ENCODE data around the gene OR10D3. TPM values are rescaled to one million over a fixed set of nuclear protein-coding genes. Genes with fewer than 3 reads are reported as not detected.
"Not testable (repeated sequence)": the region's sequence is repeated elsewhere in the genome, so short reads cannot be mapped to it uniquely, and the experiment has no call there.

Gene OR10D3
- total RNA-seq, 1 donor from 2014 or later = not detected

- DNase-seq (ENCODE audit: low read depth, low spot score) = no peak
- H3K27ac Mint-ChIP-seq (ENCODE audit: unreplicated experiment) = no peak overlapping the region
- H3K27me3 Mint-ChIP-seq (ENCODE audit: low read depth) = peaks cover 6% of the 10 kb centered on the region
- no peaks in the 10 kb centered on the region for H3K9me3 Mint-ChIP-seq
- TF ChIP-seq, protein P1, sequence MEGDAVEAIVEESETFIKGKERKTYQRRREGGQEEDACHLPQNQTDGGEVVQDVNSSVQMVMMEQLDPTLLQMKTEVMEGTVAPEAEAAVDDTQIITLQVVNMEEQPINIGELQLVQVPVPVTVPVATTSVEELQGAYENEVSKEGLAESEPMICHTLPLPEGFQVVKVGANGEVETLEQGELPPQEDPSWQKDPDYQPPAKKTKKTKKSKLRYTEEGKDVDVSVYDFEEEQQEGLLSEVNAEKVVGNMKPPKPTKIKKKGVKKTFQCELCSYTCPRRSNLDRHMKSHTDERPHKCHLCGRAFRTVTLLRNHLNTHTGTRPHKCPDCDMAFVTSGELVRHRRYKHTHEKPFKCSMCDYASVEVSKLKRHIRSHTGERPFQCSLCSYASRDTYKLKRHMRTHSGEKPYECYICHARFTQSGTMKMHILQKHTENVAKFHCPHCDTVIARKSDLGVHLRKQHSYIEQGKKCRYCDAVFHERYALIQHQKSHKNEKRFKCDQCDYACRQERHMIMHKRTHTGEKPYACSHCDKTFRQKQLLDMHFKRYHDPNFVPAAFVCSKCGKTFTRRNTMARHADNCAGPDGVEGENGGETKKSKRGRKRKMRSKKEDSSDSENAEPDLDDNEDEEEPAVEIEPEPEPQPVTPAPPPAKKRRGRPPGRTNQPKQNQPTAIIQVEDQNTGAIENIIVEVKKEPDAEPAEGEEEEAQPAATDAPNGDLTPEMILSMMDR (conservative IDR thresholded peaks at IDR 0.05) = no peak
- H3K36me3 Mint-ChIP-seq (ENCODE audit: low read depth) = no peaks in the 10 kb centered on the region
- no peaks in the 10 kb centered on the region for H3K4me1 Mint-ChIP-seq
- no peak overlapping the region for H3K4me3 Mint-ChIP-seq
These were observed 29.3 kb upstream of the OR10D3 start for GRCh38 chr11:124153821-124154220.

DNA sequence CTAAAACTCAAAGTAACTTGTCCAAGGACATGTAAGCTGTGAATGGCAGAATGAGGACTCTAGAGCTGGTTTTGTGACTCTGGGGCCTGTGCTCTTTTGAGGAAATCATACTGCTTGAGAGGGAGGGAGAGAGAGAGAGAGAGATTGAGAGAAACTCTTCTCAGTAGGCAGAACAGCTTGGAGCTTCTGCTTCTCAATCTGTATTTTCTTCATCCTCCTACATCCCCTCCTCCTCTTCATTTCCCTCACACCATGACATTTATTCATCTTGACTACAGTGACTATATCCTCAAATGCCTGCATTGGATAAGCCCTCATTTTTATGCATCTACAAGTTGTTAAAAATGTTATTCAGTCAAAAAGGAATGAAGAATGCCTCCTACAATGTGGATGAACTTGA lies 23.7 kb upstream of the OR10D3 start:
- Mint-ChIP-seq H3K36me3 (ENCODE audit: low read depth) (no peaks in the 10 kb centered on the region), H3K27ac (ENCODE audit: unreplicated experiment) (no peak overlapping the region), H3K4me3 (no peak overlapping the region), H3K27me3 (ENCODE audit: low read depth) (peaks cover 5% of the 10 kb centered on the region), H3K4me1 (no peaks in the 10 kb centered on the region), H3K9me3 (no peaks in the 10 kb centered on the region)
- DNase-seq (ENCODE audit: low read depth, low spot score) = no peak
- TF ChIP-seq, protein P1 (conservative IDR thresholded peaks at IDR 0.05) = no peak

GRCh38 chr11:124160986-124161385 lies 22.2 kb upstream of the OR10D3 start:
- Mint-ChIP-seq H3K4me1 (no peaks in the 10 kb centered on the region), H3K27me3 (ENCODE audit: low read depth) (no peaks in the 10 kb centered on the region), H3K9me3 (no peaks in the 10 kb centered on the region), H3K36me3 (ENCODE audit: low read depth) (no peaks in the 10 kb centered on the region), H3K27ac (ENCODE audit: unreplicated experiment) (no peak overlapping the region), H3K4me3 (no peak overlapping the region)
- TF ChIP-seq, protein P1 (conservative IDR thresholded peaks at IDR 0.05) = no peak
- DNase-seq (ENCODE audit: low read depth, low spot score) = no peak

DNA sequence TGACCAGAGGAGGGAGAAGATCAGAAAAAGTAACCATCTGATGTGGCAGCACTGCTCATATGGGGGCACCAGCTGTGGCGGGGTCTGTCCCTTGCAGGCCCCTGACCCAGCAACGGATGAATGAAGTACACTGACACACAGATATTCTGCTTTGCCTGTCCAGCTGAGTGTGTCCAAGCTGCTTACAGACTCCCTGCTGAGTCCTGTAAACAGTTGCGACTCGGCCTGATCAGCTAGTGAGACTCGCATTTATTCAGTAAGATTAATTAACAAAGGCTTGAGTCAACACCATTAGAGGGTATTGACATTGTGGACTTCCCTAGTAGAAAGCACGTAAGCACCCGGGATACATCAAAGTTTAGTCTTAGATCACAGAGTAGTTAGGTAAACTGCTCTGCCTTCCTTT lies 15.3 kb upstream of the OR10D3 start:
- DNase-seq (ENCODE audit: low read depth, low spot score) = no peak
- no peaks in the 10 kb centered on the region for H3K27me3 Mint-ChIP-seq (ENCODE audit: low read depth)
- H3K36me3 Mint-ChIP-seq (ENCODE audit: low read depth) = no peaks in the 10 kb centered on the region

GRCh38 chr11:124168796-124169195 lies 14.3 kb upstream of the OR10D3 start:
- Mint-ChIP-seq H3K27ac (ENCODE audit: unreplicated experiment) (no peak overlapping the region), H3K4me1 (peaks cover 27% of the 10 kb centered on the region), H3K27me3 (ENCODE audit: low read depth) (no peaks in the 10 kb centered on the region), H3K9me3 (peaks cover 3% of the 10 kb centered on the region), H3K36me3 (ENCODE audit: low read depth) (no peaks in the 10 kb centered on the region), H3K4me3 (no peak overlapping the region)
- TF ChIP-seq, protein P1 (conservative IDR thresholded peaks at IDR 0.05) = no peak
- no peak for DNase-seq (ENCODE audit: low read depth, low spot score)

More for the DNA sequence above, 15.3 kb upstream of the OR10D3 start:
- H3K9me3 Mint-ChIP-seq = peaks cover 3% of the 10 kb centered on the region
- no peak overlapping the region for H3K27ac Mint-ChIP-seq (ENCODE audit: unreplicated experiment)
- H3K4me1 Mint-ChIP-seq = peaks cover 22% of the 10 kb centered on the region
- TF ChIP-seq, protein P1 (conservative IDR thresholded peaks at IDR 0.05) = no peak
- no peak overlapping the region for H3K4me3 Mint-ChIP-seq

GRCh38 chr11:124170315-124170714 lies 12.8 kb upstream of the OR10D3 start:
- H3K27me3 Mint-ChIP-seq (ENCODE audit: low read depth); H3K9me3 Mint-ChIP-seq; H3K4me3 Mint-ChIP-seq; DNase-seq (ENCODE audit: low read depth, low spot score); H3K36me3 Mint-ChIP-seq (ENCODE audit: low read depth); H3K27ac Mint-ChIP-seq (ENCODE audit: unreplicated experiment): not testable (repeated sequence)
- peaks cover 35% of the 10 kb centered on the region for H3K4me1 Mint-ChIP-seq

Measured in neural crest cell (in vitro differentiated cells).